Measurements from ENCODE around the gene SKP1.

GRCh38 chr5:134206627-134207160 lies 29.9 kb upstream of the SKP1 start:
- no peak for TF ChIP-seq CTCF (IDR thresholded peaks at IDR 0.05)
- no peak for TF ChIP-seq POLR2A (IDR thresholded peaks at IDR 0.05)
